Fibroblast of lung (primary cell): Measurements from ENCODE around the gene STK32A. TPM values are rescaled to one million over a fixed set of nuclear protein-coding genes. Genes with fewer than 3 reads are reported as not detected.

Experiments used
- DNase-seq, 2 donors: peaks; one replicate each; pipeline versions ENCODE4 v3.0.0 to v3.0.0-alpha.2; 2010; ENCODE audit warnings: low read depth in 2 of 2
- H2AFZ ChIP-seq: 2 replicates; pipeline ENCODE4 v1.5.1; 2012; ENCODE audit warnings: low read length, control low read depth, inconsistent platforms
- H3K27ac ChIP-seq: 2 replicates; pipeline ENCODE4 v1.5.1; 2011; ENCODE audit warnings: low read length, control low read depth; ENCODE audit not compliant: insufficient read depth
- H3K27me3 ChIP-seq: 2 replicates; pipeline ENCODE4 v1.5.1; 2011; ENCODE audit warnings: mild to moderate bottlenecking, low read length; ENCODE audit not compliant: control insufficient read depth, insufficient read depth
- H3K36me3 ChIP-seq: 2 replicates; pipeline ENCODE4 v1.5.1; 2011; ENCODE audit warnings: low read length; ENCODE audit not compliant: control insufficient read depth, insufficient read depth
- H3K4me1 ChIP-seq: 2 replicates; pipeline ENCODE4 v1.5.1; 2011; ENCODE audit warnings: low read length; ENCODE audit not compliant: control insufficient read depth, insufficient read depth; ENCODE audit errors: extremely low read depth
- H3K4me2 ChIP-seq: 2 replicates; pipeline ENCODE4 v1.5.1; 2011; ENCODE audit warnings: low read length, control low read depth; ENCODE audit not compliant: insufficient read depth; ENCODE audit errors: extremely low read depth
- H3K4me3 ChIP-seq, 4 experiments: fragments of 200-600 bp in 1 of 4; sonication (generic) in 1 of 4; replicated peaks in 1 of 4; 2 replicates each; pipeline ENCODE4 v1.5.1; 2011 to 2016; ENCODE audit warnings: low read length in 4 of 4, low read depth in 3 of 4, mild to moderate bottlenecking in 3 of 4, control low read depth in 2 of 4, inconsistent platforms in 1 of 4, mixed read lengths in 1 of 4; ENCODE audit not compliant: insufficient read depth in 1 of 4; ENCODE audit errors: control extremely low read depth in 1 of 4
- H3K79me2 ChIP-seq: 2 replicates; pipeline ENCODE4 v1.5.1; 2012; ENCODE audit warnings: mild to moderate bottlenecking, low read length, inconsistent platforms; ENCODE audit not compliant: control insufficient read depth, insufficient read depth
- H3K9ac ChIP-seq: 2 replicates; pipeline ENCODE4 v1.5.1; 2011; ENCODE audit warnings: mild to moderate bottlenecking, low read length, control low read depth; ENCODE audit not compliant: insufficient read depth
- H3K9me3 ChIP-seq: 2 replicates; pipeline ENCODE4 v1.5.1; 2012; ENCODE audit warnings: low read depth, low read length; ENCODE audit not compliant: control insufficient read depth, insufficient read depth
- H4K20me1 ChIP-seq: 2 replicates; pipeline ENCODE4 v1.5.1; 2011; ENCODE audit warnings: low read length; ENCODE audit not compliant: control insufficient read depth, insufficient read depth; ENCODE audit errors: extremely low read depth
- CTCF ChIP-seq, 2 donors: IDR thresholded peaks in 1 of 2; conservative IDR thresholded peaks in 1 of 2; 1 replicate in 1 of 2; 2 replicates in 1 of 2; pipeline ENCODE4 v1.5.1; 2011 to 2012; ENCODE audit warnings: low read length in 2 of 2, control low read depth in 1 of 2, inconsistent platforms in 1 of 2, low read depth in 1 of 2, mild to moderate bottlenecking in 1 of 2
- EZH2 ChIP-seq: IDR thresholded peaks from 2 replicates; pipeline ENCODE4 v1.5.1; 2012; ENCODE audit warnings: low read length, control low read depth, mild to moderate bottlenecking; ENCODE audit errors: missing control alignments
- polyA plus RNA-seq, 2 donors: library from polyadenylated mRNA; depleted of rRNA in 1 of 2; stranded (reverse) in 1 of 2; unstranded in 1 of 2; fragments of >200 nt; gene quantifications; 2 replicates each; pipeline ENCODE4 v1.2.1, GENCODE V29; 2011 to 2012; ENCODE audit warnings: missing spikeins in 1 of 2
- total RNA-seq: library from RNA; depleted of rRNA; stranded (reverse); fragments of >200 nt; gene quantifications from 2 replicates; pipeline ENCODE4 v1.2.1, GENCODE V29; 2014

STK32A gene
- total and polyA plus RNA-seq, 2 donors (not counting 1 experiment from before 2014, with no cell fraction given), result 0.30 to 2.5 TPM

- Histone ChIP-seq H3K27ac (no peak overlapping the region), H3K36me3 (no peaks in the 10 kb centered on the region), H4K20me1 (no peaks in the 10 kb centered on the region), H3K79me2 (no peaks in the 10 kb centered on the region), H2AFZ (no peak overlapping the region), H3K4me2 (no peak overlapping the region), H3K9ac (no peak overlapping the region), H3K9me3 (no peaks in the 10 kb centered on the region), H3K4me1 (no peaks in the 10 kb centered on the region), H3K27me3 (no peaks in the 10 kb centered on the region), H3K4me3 (no peak overlapping the region)
- peak; percentile 53 to 98 for DNase-seq
- TF ChIP-seq CTCF (conservative IDR thresholded peaks at IDR 0.05 in 1 of 2, IDR thresholded peaks at IDR 0.05 in 1 of 2; ENCODE audit: low read depth in 1 of 2, low read length in 2 of 2), result no peak
- TF ChIP-seq EZH2, result no peak
Observed at GRCh38 chr5:147303976-147304375, 69.2 kb downstream of the STK32A start.

- Histone ChIP-seq H3K9ac (no peak overlapping the region), H4K20me1 (no peaks in the 10 kb centered on the region), H3K79me2 (no peaks in the 10 kb centered on the region), H3K27me3 (no peaks in the 10 kb centered on the region), H3K27ac (no peak overlapping the region), H3K4me2 (no peak overlapping the region), H3K4me3 (no peak overlapping the region), H3K36me3 (no peaks in the 10 kb centered on the region), H3K9me3 (no peaks in the 10 kb centered on the region), H2AFZ (no peak overlapping the region), H3K4me1 (no peaks in the 10 kb centered on the region)
- DNase-seq, result no peak
- TF ChIP-seq CTCF (conservative IDR thresholded peaks at IDR 0.05 in 1 of 2, IDR thresholded peaks at IDR 0.05 in 1 of 2; ENCODE audit: low read depth in 1 of 2, low read length in 2 of 2) (no peak), EZH2 (no peak)
Observed at GRCh38 chr5:147305147-147305546, 70.3 kb downstream of the STK32A start.

GRCh38 chr5:147306351-147306750 is 71.5 kb downstream of the STK32A start:
- H3K27ac ChIP-seq, result no peak overlapping the region
- no peaks in the 10 kb centered on the region for H3K79me2 ChIP-seq
- no peak for DNase-seq
- H3K4me3 ChIP-seq, result no peak overlapping the region
- H3K36me3 ChIP-seq, result no peaks in the 10 kb centered on the region
- H3K9ac ChIP-seq, result no peak overlapping the region
- no peak overlapping the region for H3K4me2 ChIP-seq
- H4K20me1 ChIP-seq, result no peaks in the 10 kb centered on the region
- TF ChIP-seq CTCF (conservative IDR thresholded peaks at IDR 0.05 in 1 of 2, IDR thresholded peaks at IDR 0.05 in 1 of 2; ENCODE audit: low read depth in 1 of 2, low read length in 2 of 2), result no peak
- no peak for TF ChIP-seq EZH2
- H2AFZ ChIP-seq, result no peak overlapping the region
- no peaks in the 10 kb centered on the region for H3K27me3 ChIP-seq
- H3K9me3 ChIP-seq, result no peaks in the 10 kb centered on the region
- no peaks in the 10 kb centered on the region for H3K4me1 ChIP-seq
